T-helper 2 cell treated with Interferon-gamma antibody and Interleukin-4, amounts not matched to agents 5 μg/mL and 100 μg/mL, for 36 hours (primary cell): ENCODE results near the gene SETD1B.
A peak's percentile ranks its signal among the peaks of the same experiment; 100 is the strongest.

Experiments used
- DNase-seq: peaks from one replicate; pipeline ENCODE4 v3.0.0; 2021; ENCODE audit warnings: low spot score
- H3K27ac Mint-ChIP-seq: one replicate; pipeline ENCODE4 v1.8.0; 2021; ENCODE audit warnings: mild to moderate bottlenecking, mixed read lengths
- H3K27me3 Mint-ChIP-seq: one replicate; pipeline ENCODE4 v1.8.0; 2021; ENCODE audit warnings: low read depth, mixed read lengths
- H3K36me3 Mint-ChIP-seq: one replicate; pipeline ENCODE4 v1.8.0; 2021; ENCODE audit warnings: low read depth, mixed read lengths
- H3K4me1 Mint-ChIP-seq: one replicate; pipeline ENCODE4 v1.8.0; 2021; ENCODE audit warnings: low read depth, mixed read lengths
- H3K4me3 Mint-ChIP-seq: one replicate; pipeline ENCODE4 v1.8.0; 2022; ENCODE audit warnings: mild to moderate bottlenecking, moderate library complexity, mixed read lengths
- H3K9me3 Mint-ChIP-seq: one replicate; pipeline ENCODE4 v1.8.0; 2021; ENCODE audit warnings: mixed read lengths

Gene SETD1B

DNA sequence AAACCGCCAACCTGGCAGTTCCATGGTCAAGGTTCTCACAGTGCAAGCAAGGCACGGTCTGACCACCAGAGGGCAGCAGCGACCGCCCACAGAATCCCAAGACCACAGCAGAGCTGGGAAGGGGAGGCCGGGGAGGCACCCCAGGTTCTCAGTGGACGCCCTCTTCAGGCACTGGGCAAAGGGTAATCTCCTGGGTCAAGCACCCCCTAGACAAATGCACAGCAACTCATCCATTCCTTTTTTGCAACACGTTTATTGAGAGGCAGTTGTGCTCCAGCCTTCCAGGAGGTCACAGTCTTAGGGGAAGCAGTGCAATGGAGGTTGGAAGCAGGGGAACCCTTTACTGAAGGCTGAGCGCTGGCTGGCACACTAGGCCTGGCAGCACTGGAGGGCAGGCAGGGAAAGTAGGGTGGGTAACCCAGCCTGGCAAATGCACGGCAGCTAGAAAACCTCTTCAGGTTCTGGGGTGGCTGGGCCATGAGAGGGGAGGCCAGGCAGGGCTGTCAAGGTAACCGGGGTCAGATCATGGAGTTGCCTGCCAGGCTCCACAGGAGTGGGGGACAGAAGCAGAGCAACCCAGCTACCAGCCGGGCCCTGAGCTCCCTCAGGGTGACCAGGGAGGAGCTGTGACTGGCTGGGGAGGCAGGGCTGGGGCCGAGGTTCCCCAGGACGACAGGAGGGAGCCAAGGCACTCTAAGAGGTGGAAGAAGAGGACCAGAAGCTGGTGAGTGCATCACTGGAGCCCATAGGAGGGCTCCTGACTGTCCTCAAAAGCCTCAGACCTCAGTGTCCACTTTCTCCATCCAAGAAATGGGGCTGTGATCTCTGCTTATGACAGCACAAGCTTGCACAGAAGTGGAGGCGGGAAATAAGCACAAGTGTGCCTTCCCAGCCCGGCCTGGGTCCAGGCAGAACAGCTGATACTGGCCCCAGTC is 8.5 kb upstream of the SETD1B start:
- peaks cover 47% of the 10 kb centered on the region for H3K4me1 Mint-ChIP-seq
- DNase-seq = peak; percentile 82
- H3K9me3 Mint-ChIP-seq = no peaks in the 10 kb centered on the region
- H3K27ac Mint-ChIP-seq = peak overlapping the region; percentile 95
- H3K36me3 Mint-ChIP-seq = peaks cover 32% of the 10 kb centered on the region
- H3K27me3 Mint-ChIP-seq = no peaks in the 10 kb centered on the region
- peak overlapping the region; percentile 85 for H3K4me3 Mint-ChIP-seq

DNA sequence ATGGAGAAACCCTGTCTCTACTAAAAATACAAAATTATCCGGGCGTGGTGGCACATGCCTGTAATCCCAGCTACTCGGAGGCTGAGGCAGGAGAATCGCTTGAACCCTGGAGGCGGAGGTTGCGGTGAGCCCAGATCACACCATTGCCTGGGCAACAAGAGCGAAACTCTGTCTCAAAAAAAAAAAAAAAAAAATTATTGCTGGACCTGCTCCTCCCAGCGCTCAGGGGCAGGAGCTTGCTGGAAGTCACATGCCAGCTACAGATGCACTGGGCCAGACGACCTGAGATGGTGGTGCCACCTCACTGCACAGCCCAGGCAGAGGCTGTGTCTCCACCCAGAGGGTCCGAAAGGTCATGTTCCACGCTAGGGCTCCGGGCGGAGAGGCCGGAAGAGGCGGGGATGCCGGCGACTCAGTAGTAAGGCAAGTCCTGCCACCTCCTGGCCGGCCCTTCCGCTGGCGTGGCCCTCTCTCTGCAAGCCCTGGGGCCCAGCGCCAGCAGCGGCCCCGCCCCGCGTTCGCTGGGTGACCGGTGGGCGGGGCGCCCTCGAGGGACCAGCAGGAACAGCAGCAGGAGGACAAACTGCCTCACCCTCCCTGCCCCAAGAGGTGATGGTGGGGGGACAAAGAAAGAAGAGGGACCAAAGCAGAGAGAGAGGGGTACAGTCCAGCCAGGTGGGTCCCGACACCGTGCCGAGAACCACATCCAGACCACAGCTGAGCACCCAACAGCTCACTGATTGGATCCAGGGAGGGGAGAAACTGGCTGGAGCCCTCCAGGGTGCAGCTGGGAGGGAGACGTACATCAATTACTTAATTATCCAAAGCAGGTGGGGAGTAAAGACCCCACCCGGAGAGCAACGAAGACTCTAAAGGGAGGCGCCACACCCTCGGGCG is 6.7 kb upstream of the SETD1B start:
- no peak for DNase-seq
- peak overlapping the region; percentile 50 for H3K4me3 Mint-ChIP-seq
- peak overlapping the region; percentile 36 for H3K27ac Mint-ChIP-seq
- H3K4me1 Mint-ChIP-seq = peaks cover 34% of the 10 kb centered on the region
- no peaks in the 10 kb centered on the region for H3K9me3 Mint-ChIP-seq
- H3K27me3 Mint-ChIP-seq = no peaks in the 10 kb centered on the region
- H3K36me3 Mint-ChIP-seq = peaks cover 27% of the 10 kb centered on the region

DNA sequence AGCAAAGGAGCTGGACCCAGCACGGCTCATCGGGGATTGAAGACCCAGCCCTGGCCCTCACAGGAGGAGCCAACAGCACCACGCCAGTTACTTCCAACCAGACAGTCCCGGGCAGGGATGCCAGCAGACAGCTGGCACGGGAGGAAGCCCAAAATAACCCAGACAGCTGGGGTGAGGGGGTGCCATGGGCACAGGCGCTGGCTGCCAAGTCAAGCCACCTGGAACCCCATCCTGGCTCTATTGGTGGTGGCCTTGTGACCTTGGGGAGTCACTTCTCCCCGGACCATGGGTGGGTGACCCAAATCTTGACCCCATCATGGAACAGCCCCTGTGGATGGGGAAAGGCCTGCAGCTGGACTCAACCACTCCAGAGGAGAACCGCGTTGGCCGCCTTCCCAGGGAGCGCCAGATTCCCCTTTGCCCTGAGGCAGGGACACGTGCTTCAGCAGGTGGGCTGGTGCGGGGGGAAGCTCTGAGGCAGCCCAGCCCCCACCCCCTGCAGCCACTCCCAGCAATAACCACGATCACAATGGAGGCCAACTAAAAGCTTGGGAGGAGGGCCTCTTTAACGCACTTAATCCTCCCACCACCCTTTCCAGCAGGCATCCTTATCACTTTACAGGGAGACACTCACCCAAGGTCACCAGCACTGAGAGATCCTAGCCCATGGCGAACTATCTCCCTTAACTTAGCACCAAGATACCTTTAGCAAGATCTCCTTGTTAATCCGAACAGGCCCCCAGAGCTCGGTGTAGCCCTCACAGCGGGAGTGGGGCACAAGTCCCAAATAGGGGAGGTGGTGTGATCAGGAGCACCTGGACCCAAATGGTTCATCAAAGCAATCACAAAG is 5.6 kb upstream of the SETD1B start:
- DNase-seq = no peak
- peak overlapping the region; percentile 88 for H3K4me3 Mint-ChIP-seq
- H3K27ac Mint-ChIP-seq = peak overlapping the region; percentile 60
- H3K4me1 Mint-ChIP-seq = peaks cover 36% of the 10 kb centered on the region
- no peaks in the 10 kb centered on the region for H3K27me3 Mint-ChIP-seq
- peaks cover 29% of the 10 kb centered on the region for H3K36me3 Mint-ChIP-seq
- H3K9me3 Mint-ChIP-seq = no peaks in the 10 kb centered on the region

DNA sequence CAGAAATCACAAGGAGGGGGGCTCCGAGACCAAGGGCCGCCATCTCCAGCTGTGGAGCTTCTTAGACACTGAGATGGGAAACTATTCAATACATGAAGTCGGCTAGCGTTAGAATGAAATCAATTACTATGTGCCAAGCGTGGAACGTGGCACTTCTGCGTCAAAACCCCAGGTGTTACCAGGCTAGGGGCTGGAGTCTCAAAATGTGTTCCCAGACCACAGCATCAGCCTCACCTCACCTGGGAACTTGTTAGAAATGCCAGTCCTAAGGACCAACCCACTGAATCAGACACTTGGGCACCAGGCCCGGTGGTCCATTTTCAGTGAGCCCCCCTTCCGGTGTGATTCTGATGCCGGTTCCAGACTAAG is 5.0 kb upstream of the SETD1B start:
- Mint-ChIP-seq H3K4me3 (peak overlapping the region; percentile 88), H3K27ac (peak overlapping the region; percentile 84), H3K27me3 (no peaks in the 10 kb centered on the region), H3K9me3 (no peaks in the 10 kb centered on the region), H3K4me1 (peaks cover 36% of the 10 kb centered on the region), H3K36me3 (peaks cover 29% of the 10 kb centered on the region)
- DNase-seq = no peak

DNA sequence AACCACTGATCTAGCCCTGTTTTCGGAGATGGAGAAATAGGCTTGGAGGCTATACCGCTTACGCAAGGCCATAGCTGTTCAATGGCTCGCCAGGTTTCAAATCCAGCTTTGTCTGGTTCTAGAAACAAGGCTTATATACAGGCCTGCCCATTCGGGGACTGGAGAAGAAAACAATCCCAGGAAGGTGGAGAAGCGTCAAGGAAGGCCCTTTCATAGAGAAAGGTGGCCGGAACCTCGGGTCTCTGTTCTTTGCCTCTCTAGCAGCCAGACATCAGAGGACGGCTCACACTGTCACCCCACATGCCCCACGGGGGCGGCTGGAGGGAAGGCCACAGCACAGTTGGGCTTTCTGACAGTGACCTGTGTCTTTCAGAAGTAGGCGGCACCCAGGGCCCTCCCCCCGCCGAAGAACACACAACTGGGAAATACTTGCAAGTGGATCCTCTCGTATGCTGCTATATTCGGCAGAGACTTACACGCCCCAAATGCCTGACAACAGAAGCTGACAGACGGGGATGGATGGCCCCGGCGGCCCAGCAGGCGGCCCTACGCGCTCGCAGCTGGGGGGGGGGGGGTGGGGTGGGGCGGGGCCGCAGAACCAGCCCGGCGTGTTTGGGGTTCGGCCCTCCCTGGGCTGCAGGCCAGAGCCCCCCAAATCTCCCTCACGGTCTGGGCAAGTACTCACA is 4.5 kb upstream of the SETD1B start:
- Mint-ChIP-seq H3K4me3 (peak overlapping the region; percentile 88), H3K27ac (peak overlapping the region; percentile 93), H3K36me3 (peaks cover 29% of the 10 kb centered on the region), H3K4me1 (peaks cover 35% of the 10 kb centered on the region), H3K9me3 (no peaks in the 10 kb centered on the region), H3K27me3 (no peaks in the 10 kb centered on the region)
- DNase-seq = peak; percentile 75

DNA sequence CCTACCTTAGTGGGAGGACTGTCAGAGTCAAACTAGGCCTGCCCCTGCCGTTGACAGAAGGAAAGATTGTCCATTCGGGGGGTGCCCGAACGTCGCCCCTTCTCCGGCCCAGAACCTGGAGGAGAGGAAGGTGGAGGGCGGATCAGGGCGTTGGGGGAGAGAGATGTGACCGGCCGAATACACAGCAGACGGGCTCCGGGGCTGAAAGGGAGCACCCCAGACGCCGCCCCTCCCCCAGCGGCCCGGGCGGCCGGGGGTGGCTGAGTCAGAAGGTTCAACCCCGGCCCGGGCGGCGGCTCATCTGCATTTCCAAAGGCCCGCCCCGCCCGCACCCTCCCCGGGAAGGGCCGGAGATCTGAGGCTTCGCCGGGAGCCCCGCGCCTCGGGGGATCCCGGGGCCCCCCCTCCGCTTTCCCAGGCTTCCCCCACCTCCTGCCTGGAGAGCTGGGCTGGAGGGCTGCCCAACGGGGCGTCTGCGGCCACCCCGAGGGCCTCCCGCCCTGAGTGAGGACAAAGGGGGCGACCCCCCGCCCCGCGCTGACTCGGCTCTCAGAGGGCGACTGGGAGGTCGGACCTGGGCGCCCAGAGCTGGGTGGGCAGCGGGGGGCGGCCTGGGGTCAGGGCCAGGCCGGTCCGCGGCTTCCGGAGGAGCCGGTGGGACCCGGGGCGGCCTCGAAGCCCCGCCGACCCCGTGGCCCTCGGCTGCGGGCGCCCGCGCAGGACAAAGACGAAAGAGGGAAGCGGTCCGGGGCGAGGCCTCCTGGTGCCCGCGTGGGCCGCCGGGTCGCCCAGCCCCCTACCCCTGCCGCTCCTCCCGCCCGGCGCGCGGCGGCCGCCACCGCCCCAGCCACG is 3.7 kb upstream of the SETD1B start:
- peak; percentile 84 for DNase-seq
- Mint-ChIP-seq H3K9me3 (no peaks in the 10 kb centered on the region), H3K27ac (peak overlapping the region; percentile 93), H3K27me3 (no peaks in the 10 kb centered on the region), H3K4me3 (peak overlapping the region; percentile 88), H3K4me1 (peaks cover 28% of the 10 kb centered on the region), H3K36me3 (peaks cover 29% of the 10 kb centered on the region)

DNA sequence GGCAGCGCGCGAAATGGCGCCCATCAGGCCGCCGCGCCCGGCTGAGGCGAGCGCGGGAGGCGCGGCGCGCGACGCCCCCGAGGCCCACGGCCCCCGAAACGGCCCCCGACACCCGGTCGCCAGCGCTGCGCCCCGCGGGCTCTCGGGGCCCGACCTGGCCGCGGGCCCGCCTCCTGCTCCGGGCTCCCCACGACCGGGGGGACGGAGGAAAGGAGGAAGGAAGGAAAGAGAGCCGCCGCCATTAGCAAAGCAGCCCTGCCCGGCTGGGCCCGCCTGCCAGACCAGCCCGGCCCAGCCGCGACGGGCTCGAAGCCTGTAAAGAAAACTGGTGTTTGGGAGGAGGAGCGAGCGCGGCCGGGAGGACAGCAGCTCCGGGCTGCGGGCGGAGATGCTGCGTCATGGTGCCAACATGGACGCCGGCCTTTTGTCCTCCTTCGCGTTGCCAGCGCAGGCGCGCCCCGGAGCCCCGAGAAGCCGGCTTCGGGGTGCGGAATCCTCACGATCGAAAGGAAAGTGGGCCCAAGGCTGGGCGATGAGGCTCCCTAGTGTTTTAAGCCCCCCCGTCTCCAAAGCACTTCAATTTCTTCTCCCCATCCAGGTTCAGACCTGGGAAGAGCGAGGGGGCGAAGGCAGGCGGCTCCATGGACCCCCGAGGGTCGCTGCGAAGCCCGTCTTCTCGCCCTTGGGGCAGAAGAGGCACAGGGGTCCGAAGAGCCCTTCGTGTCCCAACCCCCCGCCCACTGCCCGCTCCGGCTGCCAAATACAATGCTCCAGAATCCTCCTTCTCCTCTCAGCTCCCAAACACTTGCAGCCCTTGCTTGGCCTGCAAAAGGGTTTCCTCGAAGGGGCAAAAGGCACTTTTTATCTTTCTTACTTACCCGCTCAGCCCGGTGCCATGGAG is 2.9 kb upstream of the SETD1B start:
- peak; percentile 73 for DNase-seq
- peak overlapping the region; percentile 86 for H3K4me3 Mint-ChIP-seq
- peaks cover 33% of the 10 kb centered on the region for H3K36me3 Mint-ChIP-seq
- H3K9me3 Mint-ChIP-seq = no peaks in the 10 kb centered on the region
- H3K27me3 Mint-ChIP-seq = no peaks in the 10 kb centered on the region
- H3K4me1 Mint-ChIP-seq = peaks cover 23% of the 10 kb centered on the region
- peak overlapping the region; percentile 98 for H3K27ac Mint-ChIP-seq

DNA sequence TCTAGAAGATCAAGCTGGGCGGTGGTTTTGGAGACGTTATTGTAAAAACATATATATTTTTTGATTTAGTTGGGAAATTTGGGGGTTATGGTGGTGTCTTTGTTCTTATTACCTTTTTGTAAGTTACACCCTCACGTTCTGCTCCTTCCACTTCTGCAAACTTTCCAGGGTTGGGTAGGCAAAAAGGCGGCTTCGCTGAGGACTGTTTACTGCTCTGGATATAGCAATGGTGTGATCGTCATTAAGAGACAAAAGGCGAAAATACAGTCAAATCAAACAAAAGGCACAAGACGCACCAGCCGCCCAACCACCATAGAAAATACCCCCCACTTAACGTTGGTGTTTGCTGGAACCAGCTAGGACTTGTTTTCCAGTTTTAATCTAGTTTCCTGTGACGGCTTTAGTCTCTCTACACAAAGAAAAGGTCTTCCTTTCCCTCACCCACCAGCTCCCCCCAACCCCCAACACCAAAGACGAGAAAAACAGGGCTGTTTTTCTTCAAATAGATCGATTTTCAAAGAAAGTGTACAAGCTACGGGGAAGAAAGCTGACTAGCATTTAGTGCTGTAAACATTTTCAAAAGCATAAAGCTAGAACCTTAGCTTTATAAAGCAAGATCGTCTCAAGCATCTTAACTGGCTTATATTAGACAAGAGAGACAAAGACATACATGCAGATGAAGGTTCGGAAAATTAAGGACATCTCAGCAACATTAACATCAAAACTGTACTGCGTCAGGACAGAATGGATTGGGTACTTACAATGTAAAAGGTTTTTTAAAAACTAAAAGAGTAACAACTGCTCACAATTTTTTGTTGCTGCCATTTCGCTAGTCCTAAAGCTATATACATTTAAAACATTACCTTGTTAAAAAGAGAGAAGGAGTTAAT is 2.0 kb upstream of the SETD1B start:
- Mint-ChIP-seq H3K36me3 (peaks cover 39% of the 10 kb centered on the region), H3K27ac (peak overlapping the region; percentile 98), H3K9me3 (no peaks in the 10 kb centered on the region), H3K4me1 (peaks cover 29% of the 10 kb centered on the region), H3K27me3 (no peaks in the 10 kb centered on the region), H3K4me3 (peak overlapping the region; percentile 86)
- no peak for DNase-seq

DNA sequence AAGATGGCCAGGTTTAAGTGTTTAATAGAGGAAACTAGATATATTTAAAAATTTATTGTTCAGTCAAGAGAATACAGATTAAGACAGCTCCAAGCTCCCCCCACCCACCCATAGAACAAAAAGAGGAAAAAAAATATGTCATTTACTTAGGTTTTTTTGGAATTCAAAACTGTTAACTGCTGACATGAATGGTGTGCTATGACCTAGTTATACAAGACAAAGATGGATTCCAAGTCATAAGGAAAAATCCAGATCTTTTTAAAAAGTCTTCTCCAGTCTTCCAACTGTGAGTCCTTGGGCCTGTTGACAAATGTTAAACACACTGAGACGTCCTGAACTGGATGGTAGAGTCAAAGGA is 1.3 kb upstream of the SETD1B start:
- Mint-ChIP-seq H3K4me3 (peak overlapping the region; percentile 86), H3K27me3 (no peaks in the 10 kb centered on the region), H3K27ac (peak overlapping the region; percentile 98), H3K36me3 (peaks cover 39% of the 10 kb centered on the region), H3K9me3 (no peaks in the 10 kb centered on the region), H3K4me1 (peaks cover 27% of the 10 kb centered on the region)
- DNase-seq = no peak

DNA sequence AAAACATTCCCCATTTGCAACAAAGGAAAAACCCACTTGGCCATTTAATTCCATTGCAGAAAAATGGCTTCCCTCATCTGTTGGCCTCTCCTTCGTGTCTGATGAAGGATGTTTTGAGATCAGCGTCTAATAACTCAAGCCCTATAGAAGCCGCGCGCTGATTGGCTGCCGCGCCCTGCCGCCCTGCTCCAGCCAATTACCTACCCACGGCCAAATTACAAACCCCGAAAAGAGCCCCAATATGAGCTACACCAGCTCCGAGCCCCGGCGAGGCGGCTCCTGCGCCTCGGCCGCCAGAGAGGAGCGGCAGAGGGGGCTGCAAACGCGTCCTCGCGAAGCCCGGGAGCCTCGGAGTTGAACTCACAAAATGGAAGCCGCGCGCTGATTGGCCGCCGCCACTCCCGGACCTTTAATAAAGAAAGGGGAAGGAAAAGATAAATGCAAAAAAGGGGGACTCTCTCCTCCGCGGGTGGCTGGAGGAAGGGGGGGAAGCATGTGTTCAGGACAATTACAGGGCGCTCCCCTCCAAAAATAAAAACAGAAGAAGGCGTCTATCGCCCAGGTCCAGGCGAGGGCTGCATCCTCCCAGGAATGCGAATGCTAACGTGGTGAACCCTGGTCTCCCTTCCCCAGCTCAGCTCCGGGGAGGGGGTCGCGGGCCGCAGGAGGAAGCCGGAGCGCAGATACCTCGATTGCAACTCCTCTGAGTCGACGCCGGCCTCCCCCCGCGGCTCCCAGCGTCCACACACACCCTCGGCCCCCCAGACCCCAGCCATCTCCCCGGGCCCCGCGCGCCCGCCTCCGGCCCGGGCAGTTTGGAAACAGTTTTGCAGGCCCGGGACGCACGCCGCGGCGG is 738 bp upstream of the SETD1B start:
- Mint-ChIP-seq H3K4me3 (peak overlapping the region; percentile 86), H3K27ac (peak overlapping the region; percentile 98), H3K4me1 (peaks cover 27% of the 10 kb centered on the region), H3K9me3 (no peaks in the 10 kb centered on the region), H3K27me3 (no peaks in the 10 kb centered on the region), H3K36me3 (peaks cover 37% of the 10 kb centered on the region)
- DNase-seq = peak; percentile 88
